Central memory CD8-positive, alpha-beta T cell (primary cell): ENCODE measurements around the gene ARHGAP42.

Experiments used
- ATAC-seq: fragments of 150-1000 bp; cut with Tn5 transposase; replicated peaks from 2 replicates; pipeline ENCODE4 v1.10.0; 2022; ENCODE audit warnings: mild to moderate bottlenecking, moderate FRiP score, moderate number of reproducible peaks; ENCODE audit not compliant: poor library complexity, severe bottlenecking; ENCODE audit errors: extremely low read depth
- DNase-seq, 2 donors: peaks; one replicate each; pipeline ENCODE4 v3.0.0; 2021; ENCODE audit warnings: low spot score in 2 of 2
- H3K27ac Mint-ChIP-seq: one replicate; pipeline ENCODE4 v1.8.0; 2022; ENCODE audit warnings: low read depth, mild to moderate bottlenecking, moderate library complexity, mixed read lengths
- H3K27me3 Mint-ChIP-seq: one replicate; pipeline ENCODE4 v1.8.0; 2022; ENCODE audit warnings: mixed read lengths
- H3K36me3 Mint-ChIP-seq: one replicate; pipeline ENCODE4 v1.8.0; 2022; ENCODE audit warnings: mild to moderate bottlenecking, moderate library complexity, mixed read lengths; ENCODE audit not compliant: insufficient read depth
- H3K4me1 Mint-ChIP-seq: one replicate; pipeline ENCODE4 v1.8.0; 2022; ENCODE audit warnings: mixed read lengths
- H3K4me3 Mint-ChIP-seq: one replicate; pipeline ENCODE4 v1.8.0; 2022; ENCODE audit warnings: mild to moderate bottlenecking, moderate library complexity, mixed read lengths
- H3K9me3 Mint-ChIP-seq: one replicate; pipeline ENCODE4 v1.8.0; 2022; ENCODE audit warnings: mixed read lengths

Gene ARHGAP42

GRCh38 chr11:100759106-100759505, 72.0 kb downstream of the ARHGAP42 start:
- peaks cover 10% of the 10 kb centered on the region for H3K9me3 Mint-ChIP-seq
- H3K4me1 Mint-ChIP-seq: no peaks in the 10 kb centered on the region

GRCh38 chr11:100759856-100760255, 72.8 kb downstream of the ARHGAP42 start:
- ATAC-seq (no peak), DNase-seq (no peak)
- Mint-ChIP-seq H3K27me3 (no peaks in the 10 kb centered on the region), H3K9me3 (peaks cover 15% of the 10 kb centered on the region), H3K4me1 (no peaks in the 10 kb centered on the region), H3K36me3 (no peaks in the 10 kb centered on the region), H3K4me3 (no peak overlapping the region), H3K27ac (no peak overlapping the region)

More at GRCh38 chr11:100759106-100759505, 72.0 kb downstream of the ARHGAP42 start:
- Mint-ChIP-seq H3K36me3 (no peaks in the 10 kb centered on the region), H3K27ac (no peak overlapping the region), H3K4me3 (no peak overlapping the region), H3K27me3 (no peaks in the 10 kb centered on the region)
- ATAC-seq (no peak), DNase-seq (no peak)

GRCh38 chr11:100760744-100761143, 73.7 kb downstream of the ARHGAP42 start:
- ATAC-seq: no peak
- no peak for DNase-seq
- H3K36me3 Mint-ChIP-seq: no peaks in the 10 kb centered on the region
- H3K9me3 Mint-ChIP-seq: peaks cover 17% of the 10 kb centered on the region
- H3K27me3 Mint-ChIP-seq: no peaks in the 10 kb centered on the region
- no peaks in the 10 kb centered on the region for H3K4me1 Mint-ChIP-seq
- H3K27ac Mint-ChIP-seq: no peak overlapping the region
- no peak overlapping the region for H3K4me3 Mint-ChIP-seq

GRCh38 chr11:100761841-100762240, 74.8 kb downstream of the ARHGAP42 start:
- Mint-ChIP-seq H3K27ac (no peak overlapping the region), H3K4me3 (no peak overlapping the region), H3K27me3 (no peaks in the 10 kb centered on the region), H3K4me1 (no peaks in the 10 kb centered on the region), H3K9me3 (peaks cover 22% of the 10 kb centered on the region), H3K36me3 (no peaks in the 10 kb centered on the region)
- DNase-seq: no peak
- ATAC-seq: no peak

GRCh38 chr11:100766764-100767163, 79.7 kb downstream of the ARHGAP42 start:
- no peak for ATAC-seq
- Mint-ChIP-seq H3K4me1 (no peaks in the 10 kb centered on the region), H3K27ac (no peak overlapping the region), H3K9me3 (peaks cover 18% of the 10 kb centered on the region), H3K4me3 (no peak overlapping the region), H3K36me3 (peaks cover 1% of the 10 kb centered on the region), H3K27me3 (no peaks in the 10 kb centered on the region)
- DNase-seq: no peak

- DNase-seq: no peak
- H3K27ac Mint-ChIP-seq: no peak overlapping the region
- ATAC-seq: no peak
- no peaks in the 10 kb centered on the region for H3K27me3 Mint-ChIP-seq
- H3K4me1 Mint-ChIP-seq: no peaks in the 10 kb centered on the region
- peaks cover 23% of the 10 kb centered on the region for H3K9me3 Mint-ChIP-seq
- H3K36me3 Mint-ChIP-seq: peaks cover 1% of the 10 kb centered on the region
- H3K4me3 Mint-ChIP-seq: no peak overlapping the region
Observed at GRCh38 chr11:100769165-100769564, 82.1 kb downstream of the ARHGAP42 start.

GRCh38 chr11:100769617-100770016, 82.5 kb downstream of the ARHGAP42 start:
- Mint-ChIP-seq H3K27ac (no peak overlapping the region), H3K4me3 (no peak overlapping the region), H3K4me1 (no peaks in the 10 kb centered on the region), H3K36me3 (peaks cover 1% of the 10 kb centered on the region), H3K9me3 (peaks cover 20% of the 10 kb centered on the region), H3K27me3 (no peaks in the 10 kb centered on the region)
- DNase-seq (no peak), ATAC-seq (no peak)

GRCh38 chr11:100774132-100774531, 87.0 kb downstream of the ARHGAP42 start:
- H3K36me3 Mint-ChIP-seq: no peaks in the 10 kb centered on the region
- H3K4me3 Mint-ChIP-seq: no peak overlapping the region
- no peak for ATAC-seq
- no peak overlapping the region for H3K27ac Mint-ChIP-seq
- H3K4me1 Mint-ChIP-seq: no peaks in the 10 kb centered on the region
- no peaks in the 10 kb centered on the region for H3K27me3 Mint-ChIP-seq
- peaks cover 6% of the 10 kb centered on the region for H3K9me3 Mint-ChIP-seq
- no peak for DNase-seq

- Mint-ChIP-seq H3K4me3 (no peak overlapping the region), H3K9me3 (peaks cover 6% of the 10 kb centered on the region), H3K27ac (no peak overlapping the region), H3K36me3 (no peaks in the 10 kb centered on the region), H3K4me1 (no peaks in the 10 kb centered on the region), H3K27me3 (no peaks in the 10 kb centered on the region)
- ATAC-seq (no peak), DNase-seq (no peak)
Observed at GRCh38 chr11:100774859-100775258, 87.8 kb downstream of the ARHGAP42 start.

- no peaks in the 10 kb centered on the region for H3K36me3 Mint-ChIP-seq
- ATAC-seq (no peak), DNase-seq (no peak)
- H3K27ac Mint-ChIP-seq: no peak overlapping the region
- peaks cover 6% of the 10 kb centered on the region for H3K9me3 Mint-ChIP-seq
- no peaks in the 10 kb centered on the region for H3K4me1 Mint-ChIP-seq
- no peaks in the 10 kb centered on the region for H3K27me3 Mint-ChIP-seq
- no peak overlapping the region for H3K4me3 Mint-ChIP-seq
Observed at GRCh38 chr11:100776212-100776896, 89.3 kb downstream of the ARHGAP42 start.

GRCh38 chr11:100777103-100777502, 90.0 kb downstream of the ARHGAP42 start:
- Mint-ChIP-seq H3K4me3 (no peak overlapping the region), H3K9me3 (peaks cover 1% of the 10 kb centered on the region), H3K27ac (no peak overlapping the region), H3K36me3 (no peaks in the 10 kb centered on the region), H3K4me1 (no peaks in the 10 kb centered on the region), H3K27me3 (no peaks in the 10 kb centered on the region)
- ATAC-seq (no peak), DNase-seq (no peak)

- Mint-ChIP-seq H3K27me3 (no peaks in the 10 kb centered on the region), H3K4me1 (no peaks in the 10 kb centered on the region), H3K9me3 (peaks cover 6% of the 10 kb centered on the region), H3K36me3 (no peaks in the 10 kb centered on the region), H3K27ac (no peak overlapping the region), H3K4me3 (no peak overlapping the region)
- ATAC-seq: no peak
- DNase-seq: no peak
Observed at GRCh38 chr11:100777736-100778135, 90.6 kb downstream of the ARHGAP42 start.

GRCh38 chr11:100778166-100778785, 91.2 kb downstream of the ARHGAP42 start:
- H3K36me3 Mint-ChIP-seq: no peaks in the 10 kb centered on the region
- H3K4me3 Mint-ChIP-seq: no peak overlapping the region
- H3K27ac Mint-ChIP-seq: no peak overlapping the region
- H3K9me3 Mint-ChIP-seq: peaks cover 6% of the 10 kb centered on the region
- DNase-seq (no peak), ATAC-seq (no peak)
- H3K4me1 Mint-ChIP-seq: no peaks in the 10 kb centered on the region
- no peaks in the 10 kb centered on the region for H3K27me3 Mint-ChIP-seq
